ENCODE data around the gene PDF.
"Not testable (repeated sequence)": the region's sequence is repeated elsewhere in the genome, so short reads cannot be mapped to it uniquely, and the experiment has no call there.

Gene PDF, protein sequence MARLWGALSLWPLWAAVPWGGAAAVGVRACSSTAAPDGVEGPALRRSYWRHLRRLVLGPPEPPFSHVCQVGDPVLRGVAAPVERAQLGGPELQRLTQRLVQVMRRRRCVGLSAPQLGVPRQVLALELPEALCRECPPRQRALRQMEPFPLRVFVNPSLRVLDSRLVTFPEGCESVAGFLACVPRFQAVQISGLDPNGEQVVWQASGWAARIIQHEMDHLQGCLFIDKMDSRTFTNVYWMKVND

DNA sequence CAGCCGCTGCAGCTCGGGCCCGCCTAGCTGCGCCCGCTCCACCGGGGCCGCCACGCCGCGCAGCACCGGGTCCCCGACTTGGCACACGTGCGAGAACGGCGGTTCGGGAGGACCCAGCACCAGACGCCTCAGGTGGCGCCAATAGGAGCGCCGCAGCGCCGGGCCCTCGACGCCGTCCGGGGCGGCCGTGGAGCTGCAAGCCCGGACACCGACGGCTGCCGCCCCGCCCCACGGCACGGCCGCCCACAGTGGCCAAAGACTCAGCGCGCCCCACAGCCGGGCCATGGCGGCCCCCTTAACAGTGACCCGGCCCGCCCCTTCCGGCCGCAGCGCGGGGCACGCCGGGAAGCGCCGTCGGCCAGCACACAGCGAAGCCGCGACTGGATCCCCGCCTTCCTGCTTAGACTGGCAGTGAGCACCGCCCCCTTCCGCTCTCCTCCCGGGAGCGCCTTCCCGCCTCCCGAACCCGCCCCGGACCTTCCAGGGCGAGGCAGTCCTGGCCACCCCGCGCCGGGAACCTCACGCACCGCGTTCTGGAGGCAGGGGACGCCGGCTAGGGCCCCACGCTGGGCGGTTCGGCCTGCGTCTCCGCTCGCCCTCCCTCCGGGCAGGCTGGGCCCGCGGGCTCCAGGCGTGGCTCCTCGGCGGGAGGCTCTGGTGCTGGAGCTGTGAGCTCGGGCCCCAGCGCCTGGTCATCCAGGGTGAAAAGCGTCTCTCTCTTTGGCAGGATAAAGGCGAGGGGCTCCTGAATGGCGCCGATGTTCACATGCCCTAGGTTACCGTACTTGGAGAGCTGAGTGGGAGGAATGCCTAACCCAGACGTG lies at the start of gene PDF:
Gene PDF (minus strand): TSS at position 303 of the 824 bp plus-strand sequence. CDS start 18 bp downstream, at position 285.
- H3K27me3 Mint-ChIP-seq, result no peaks in the 10 kb centered on the region
- no peaks in the 10 kb centered on the region for H3K9me3 Mint-ChIP-seq
- H3K36me3 Mint-ChIP-seq (ENCODE audit: insufficient read depth), result peaks cover 27% of the 10 kb centered on the region
- ATAC-seq (replicated peaks; ENCODE audit: extremely low read depth, poor library complexity, severe bottlenecking), result peak; percentile 94
- peak; percentile 54 to 58 for DNase-seq (ENCODE audit: low spot score in 2 of 2)
- peaks cover 24% of the 10 kb centered on the region for H3K4me1 Mint-ChIP-seq
- peak within 1 kb of the TSS; percentile 74 for H3K27ac Mint-ChIP-seq (ENCODE audit: low read depth)
- peak within 1 kb of the TSS; percentile 78 for H3K4me3 Mint-ChIP-seq

DNA sequence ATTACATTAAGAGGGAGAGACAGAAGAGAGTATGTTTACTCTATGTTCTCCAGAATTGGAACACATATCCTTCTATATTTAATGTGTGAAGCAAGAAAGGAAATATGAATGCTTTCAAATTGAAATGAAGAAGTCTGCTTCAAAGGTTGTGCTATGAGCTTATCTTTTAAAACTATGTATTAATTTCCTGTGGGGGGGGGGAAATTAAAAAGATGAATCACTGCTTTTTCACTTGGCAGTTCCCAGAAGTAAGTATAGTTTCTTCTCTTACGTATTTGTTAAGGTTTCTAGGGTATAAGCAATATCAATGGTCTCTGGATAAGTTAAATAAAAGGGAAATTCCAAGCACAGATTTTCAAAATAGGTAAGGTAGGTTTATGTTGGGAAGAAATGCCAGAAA lies 48.4 kb upstream of the PDF start:
- Mint-ChIP-seq H3K4me1 (peaks cover 23% of the 10 kb centered on the region), H3K27ac (ENCODE audit: low read depth) (no peak overlapping the region), H3K27me3 (no peaks in the 10 kb centered on the region), H3K4me3 (no peak overlapping the region), H3K9me3 (no peaks in the 10 kb centered on the region), H3K36me3 (ENCODE audit: insufficient read depth) (peaks cover 48% of the 10 kb centered on the region)
- ATAC-seq (replicated peaks; ENCODE audit: extremely low read depth, poor library complexity, severe bottlenecking) (no peak), DNase-seq (ENCODE audit: low spot score in 2 of 2) (no peak)

DNA sequence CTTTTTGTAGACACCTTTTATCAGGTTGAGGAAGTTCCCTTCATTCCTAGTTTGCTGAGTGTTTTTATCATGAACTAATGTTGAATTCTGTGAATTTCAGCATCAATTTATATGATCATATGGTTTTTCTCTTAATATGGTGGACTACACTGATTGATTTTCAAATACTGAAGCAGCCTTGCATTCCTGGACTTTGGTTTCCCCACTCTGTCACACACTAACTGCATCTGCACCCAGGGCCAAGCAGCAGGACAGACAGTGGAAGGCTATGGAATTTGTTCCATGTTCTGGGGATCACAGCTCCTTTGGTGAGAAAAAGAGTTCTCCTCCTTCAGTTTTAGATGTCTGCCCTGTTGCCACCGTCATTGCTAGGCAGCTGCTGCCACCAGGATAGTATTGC lies 47.6 kb upstream of the PDF start:
- ATAC-seq (replicated peaks; ENCODE audit: extremely low read depth, poor library complexity, severe bottlenecking) (no peak), DNase-seq (ENCODE audit: low spot score in 2 of 2) (no peak)
- Mint-ChIP-seq H3K36me3 (ENCODE audit: insufficient read depth) (peaks cover 46% of the 10 kb centered on the region), H3K9me3 (no peaks in the 10 kb centered on the region), H3K27me3 (no peaks in the 10 kb centered on the region), H3K4me1 (peaks cover 18% of the 10 kb centered on the region), H3K27ac (ENCODE audit: low read depth) (peak overlapping the region; percentile 24), H3K4me3 (no peak overlapping the region)

DNA sequence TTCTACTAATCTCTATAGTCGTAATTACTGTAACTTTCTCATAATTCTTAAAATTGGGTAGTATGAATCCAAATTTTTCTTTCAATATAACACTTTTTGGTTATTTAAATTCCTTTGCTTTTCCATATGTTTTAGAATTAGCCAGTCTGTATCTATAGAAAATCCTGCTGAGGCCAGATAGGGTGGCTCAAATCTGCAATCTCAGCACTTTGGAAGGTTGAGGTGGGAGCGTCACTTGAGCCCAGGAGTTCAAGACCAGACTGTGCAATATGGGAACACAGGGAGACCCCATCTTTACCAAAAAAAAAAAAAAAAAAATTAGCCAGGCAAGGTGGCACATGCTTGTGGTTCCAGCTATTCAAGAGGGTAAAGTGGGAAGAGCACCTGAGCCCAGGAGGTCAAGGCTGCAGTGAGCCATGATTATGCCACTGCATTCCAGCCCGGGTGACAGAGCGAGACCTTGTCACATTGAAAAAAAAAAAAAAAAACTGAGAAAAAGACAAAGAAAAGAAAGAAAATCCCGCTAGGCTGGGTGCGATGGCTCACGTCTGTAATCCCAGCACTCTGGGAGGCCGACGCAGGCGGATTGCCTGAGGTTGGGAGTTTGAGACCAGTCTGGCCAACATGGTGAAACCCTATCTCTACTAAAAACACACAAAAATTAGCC lies 46.1 kb upstream of the PDF start:
- H3K4me1 Mint-ChIP-seq, result peaks cover 13% of the 10 kb centered on the region
- DNase-seq (ENCODE audit: low spot score in 2 of 2), result no peak
- no peak for ATAC-seq (replicated peaks; ENCODE audit: extremely low read depth, poor library complexity, severe bottlenecking)
- no peaks in the 10 kb centered on the region for H3K9me3 Mint-ChIP-seq
- H3K36me3 Mint-ChIP-seq (ENCODE audit: insufficient read depth), result peaks cover 48% of the 10 kb centered on the region
- no peaks in the 10 kb centered on the region for H3K27me3 Mint-ChIP-seq
- no peak overlapping the region for H3K4me3 Mint-ChIP-seq
- H3K27ac Mint-ChIP-seq (ENCODE audit: low read depth), result no peak overlapping the region

DNA sequence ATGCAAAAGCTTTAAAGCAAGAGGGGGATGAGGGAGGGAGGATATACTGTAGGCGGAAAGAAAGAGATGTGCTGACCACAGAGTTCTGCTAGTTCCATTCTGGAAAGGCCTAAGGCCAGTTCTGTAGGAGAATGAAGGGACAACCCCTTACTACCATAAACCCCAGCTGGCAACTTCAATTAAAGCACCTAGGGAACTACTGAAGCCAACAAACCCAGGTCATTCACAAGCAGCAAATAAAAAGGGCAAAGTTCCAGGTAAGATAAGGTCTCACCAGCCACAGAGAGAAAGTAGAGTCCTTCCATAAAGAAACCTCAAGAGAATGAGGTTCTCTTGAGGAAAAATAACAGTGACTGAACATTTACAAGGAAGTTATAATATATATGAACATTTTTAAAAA lies 42.6 kb upstream of the PDF start:
- no peaks in the 10 kb centered on the region for H3K9me3 Mint-ChIP-seq
- no peaks in the 10 kb centered on the region for H3K27me3 Mint-ChIP-seq
- H3K4me3 Mint-ChIP-seq, result no peak overlapping the region
- peaks cover 13% of the 10 kb centered on the region for H3K4me1 Mint-ChIP-seq
- DNase-seq (ENCODE audit: low spot score in 2 of 2), result no peak
- no peak overlapping the region for H3K27ac Mint-ChIP-seq (ENCODE audit: low read depth)
- no peak for ATAC-seq (replicated peaks; ENCODE audit: extremely low read depth, poor library complexity, severe bottlenecking)
- peaks cover 48% of the 10 kb centered on the region for H3K36me3 Mint-ChIP-seq (ENCODE audit: insufficient read depth)

DNA sequence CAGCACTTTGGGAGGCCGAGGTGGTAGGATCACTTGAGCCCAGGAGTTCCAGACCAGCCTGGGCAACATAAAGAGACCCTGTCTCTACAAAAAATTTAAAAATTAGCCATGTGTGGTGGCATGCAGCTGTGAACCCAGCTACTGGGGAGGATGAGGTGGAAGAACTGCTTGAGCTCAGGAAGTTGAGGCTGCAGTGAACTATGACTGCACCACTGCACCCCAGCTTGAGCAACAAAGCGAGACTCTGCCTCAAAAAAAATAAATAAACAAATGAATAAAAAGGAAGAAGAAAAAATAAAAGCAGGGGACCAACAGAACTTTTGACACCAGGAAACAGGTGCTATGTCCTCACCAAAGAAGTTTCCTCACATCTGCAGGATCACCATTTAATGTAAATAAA lies 41.2 kb upstream of the PDF start:
- peaks cover 50% of the 10 kb centered on the region for H3K36me3 Mint-ChIP-seq (ENCODE audit: insufficient read depth)
- ATAC-seq (replicated peaks; ENCODE audit: extremely low read depth, poor library complexity, severe bottlenecking), result no peak
- no peaks in the 10 kb centered on the region for H3K9me3 Mint-ChIP-seq
- DNase-seq (ENCODE audit: low spot score in 2 of 2), result no peak
- H3K4me1 Mint-ChIP-seq, result peaks cover 10% of the 10 kb centered on the region
- no peak overlapping the region for H3K4me3 Mint-ChIP-seq
- H3K27ac Mint-ChIP-seq (ENCODE audit: low read depth), result peak overlapping the region; percentile 76
- no peaks in the 10 kb centered on the region for H3K27me3 Mint-ChIP-seq

DNA sequence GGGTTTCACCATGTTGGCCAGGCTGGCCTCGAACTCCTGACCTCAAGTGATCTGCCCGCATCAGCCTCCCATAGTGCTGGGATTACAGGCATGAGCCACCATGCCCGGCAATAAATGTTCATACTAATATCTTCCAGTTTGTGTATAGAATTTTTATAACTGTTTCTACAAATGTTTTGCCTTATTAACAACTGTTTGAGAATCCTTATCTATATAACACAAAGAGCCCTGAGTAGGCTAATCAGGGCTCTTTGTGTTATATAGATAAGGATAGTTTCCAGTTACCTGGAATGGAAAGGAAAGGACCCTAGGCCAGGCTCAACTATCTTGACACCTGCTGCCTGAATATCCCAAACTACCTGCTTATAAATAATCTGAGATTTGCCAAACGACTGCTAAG lies 38.5 kb upstream of the PDF start:
- H3K27ac Mint-ChIP-seq (ENCODE audit: low read depth), result no peak overlapping the region
- DNase-seq (ENCODE audit: low spot score in 2 of 2), result no peak
- H3K4me3 Mint-ChIP-seq, result no peak overlapping the region
- H3K27me3 Mint-ChIP-seq, result no peaks in the 10 kb centered on the region
- H3K9me3 Mint-ChIP-seq, result no peaks in the 10 kb centered on the region
- H3K36me3 Mint-ChIP-seq (ENCODE audit: insufficient read depth), result peaks cover 57% of the 10 kb centered on the region
- ATAC-seq (replicated peaks; ENCODE audit: extremely low read depth, poor library complexity, severe bottlenecking), result no peak
- peaks cover 14% of the 10 kb centered on the region for H3K4me1 Mint-ChIP-seq

DNA sequence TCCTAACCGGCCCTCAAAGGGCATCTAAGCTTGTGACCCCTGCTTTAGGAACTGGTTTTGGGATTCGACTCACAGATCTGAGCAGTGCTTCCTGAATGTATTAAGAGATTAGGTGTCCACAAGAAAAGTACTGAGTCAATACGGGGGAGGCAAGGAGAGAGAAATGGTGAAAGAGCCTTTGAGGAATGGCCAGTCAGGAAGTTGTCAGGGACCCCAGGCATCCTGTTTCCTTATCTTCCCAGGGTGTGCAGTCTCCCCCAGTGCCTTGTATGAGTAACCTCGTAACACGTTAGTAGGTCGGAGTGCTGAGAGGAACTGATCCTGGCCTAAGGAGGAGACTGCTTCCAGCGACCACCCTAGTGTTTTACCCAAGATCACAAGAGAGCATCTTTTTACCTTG lies 37.6 kb upstream of the PDF start:
- DNase-seq (ENCODE audit: low spot score in 2 of 2) (no peak), ATAC-seq (replicated peaks; ENCODE audit: extremely low read depth, poor library complexity, severe bottlenecking) (no peak)
- H3K27ac Mint-ChIP-seq (ENCODE audit: low read depth), result no peak overlapping the region
- peaks cover 14% of the 10 kb centered on the region for H3K4me1 Mint-ChIP-seq
- H3K27me3 Mint-ChIP-seq, result no peaks in the 10 kb centered on the region
- peaks cover 59% of the 10 kb centered on the region for H3K36me3 Mint-ChIP-seq (ENCODE audit: insufficient read depth)
- H3K9me3 Mint-ChIP-seq, result no peaks in the 10 kb centered on the region
- H3K4me3 Mint-ChIP-seq, result no peak overlapping the region

DNA sequence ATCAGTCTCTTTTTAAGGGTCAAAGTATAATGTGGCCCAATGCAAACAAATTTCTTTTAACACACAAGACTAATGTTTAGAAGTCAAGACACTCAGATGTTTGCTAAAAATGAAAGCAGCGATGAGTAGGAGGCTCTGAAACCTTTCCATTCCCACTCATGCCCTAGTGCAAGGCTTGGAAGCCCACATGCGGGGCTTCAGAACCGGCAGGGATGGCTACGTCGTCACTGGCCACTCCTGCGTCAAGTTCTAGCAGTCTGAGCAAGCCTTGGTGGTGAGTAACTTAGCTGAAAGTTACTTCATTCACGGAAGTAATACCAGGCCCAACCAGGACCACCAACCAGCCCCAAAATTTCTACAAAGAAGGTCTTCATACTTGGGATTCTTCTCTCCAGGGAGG lies 36.0 kb upstream of the PDF start:
- ATAC-seq (replicated peaks; ENCODE audit: extremely low read depth, poor library complexity, severe bottlenecking) (no peak), DNase-seq (ENCODE audit: low spot score in 2 of 2) (no peak)
- H3K4me1 Mint-ChIP-seq, result peaks cover 21% of the 10 kb centered on the region
- H3K4me3 Mint-ChIP-seq, result no peak overlapping the region
- peaks cover 54% of the 10 kb centered on the region for H3K36me3 Mint-ChIP-seq (ENCODE audit: insufficient read depth)
- no peaks in the 10 kb centered on the region for H3K9me3 Mint-ChIP-seq
- H3K27me3 Mint-ChIP-seq, result no peaks in the 10 kb centered on the region
- no peak overlapping the region for H3K27ac Mint-ChIP-seq (ENCODE audit: low read depth)

DNA sequence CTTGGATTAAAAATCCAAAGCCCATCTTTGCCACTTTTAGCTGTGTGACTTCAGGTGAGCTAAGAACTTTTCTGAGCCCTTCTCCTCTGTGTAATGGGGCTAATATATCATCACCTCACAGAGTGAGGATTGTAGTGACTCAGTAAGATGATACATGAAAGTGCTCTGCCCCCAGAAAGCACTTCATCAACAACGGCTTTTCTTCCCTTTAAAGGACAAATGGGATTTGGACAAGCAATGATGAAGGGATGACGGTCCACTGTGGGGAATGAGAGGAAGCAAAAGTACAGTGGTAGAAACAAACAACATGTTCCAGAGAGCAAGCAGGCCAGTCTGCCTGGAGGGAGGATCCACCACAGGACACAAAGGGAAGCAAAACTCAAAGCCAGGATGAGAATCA lies 35.5 kb upstream of the PDF start:
- Mint-ChIP-seq H3K27ac (ENCODE audit: low read depth) (no peak overlapping the region), H3K27me3 (no peaks in the 10 kb centered on the region), H3K4me3 (no peak overlapping the region), H3K9me3 (no peaks in the 10 kb centered on the region), H3K36me3 (ENCODE audit: insufficient read depth) (peaks cover 55% of the 10 kb centered on the region), H3K4me1 (peaks cover 22% of the 10 kb centered on the region)
- DNase-seq (ENCODE audit: low spot score in 2 of 2) (no peak), ATAC-seq (replicated peaks; ENCODE audit: extremely low read depth, poor library complexity, severe bottlenecking) (no peak)

DNA sequence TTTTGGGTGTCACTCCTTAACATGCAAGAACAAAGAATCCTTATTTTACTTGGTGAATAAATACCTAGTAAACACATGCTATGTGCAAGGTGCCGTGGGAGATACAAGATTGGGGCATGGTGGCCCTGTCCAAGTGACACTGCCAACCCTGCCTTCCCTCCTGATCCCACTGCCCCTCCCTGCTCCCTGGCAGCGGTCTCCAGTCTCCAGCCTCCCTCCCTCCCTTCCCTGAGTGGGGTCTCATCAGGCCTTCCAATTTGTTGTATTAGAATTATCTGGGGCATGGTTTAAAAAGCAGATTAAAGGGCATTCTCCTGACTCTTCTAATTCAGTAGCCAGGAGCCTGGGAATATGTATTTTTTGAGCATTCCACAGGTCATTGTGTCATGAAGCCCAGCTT lies 33.7 kb upstream of the PDF start:
- no peaks in the 10 kb centered on the region for H3K27me3 Mint-ChIP-seq
- H3K4me3 Mint-ChIP-seq, result no peak overlapping the region
- peaks cover 16% of the 10 kb centered on the region for H3K4me1 Mint-ChIP-seq
- H3K9me3 Mint-ChIP-seq, result no peaks in the 10 kb centered on the region
- DNase-seq (ENCODE audit: low spot score in 2 of 2) (no peak), ATAC-seq (replicated peaks; ENCODE audit: extremely low read depth, poor library complexity, severe bottlenecking) (no peak)
- peaks cover 56% of the 10 kb centered on the region for H3K36me3 Mint-ChIP-seq (ENCODE audit: insufficient read depth)
- H3K27ac Mint-ChIP-seq (ENCODE audit: low read depth), result no peak overlapping the region

DNA sequence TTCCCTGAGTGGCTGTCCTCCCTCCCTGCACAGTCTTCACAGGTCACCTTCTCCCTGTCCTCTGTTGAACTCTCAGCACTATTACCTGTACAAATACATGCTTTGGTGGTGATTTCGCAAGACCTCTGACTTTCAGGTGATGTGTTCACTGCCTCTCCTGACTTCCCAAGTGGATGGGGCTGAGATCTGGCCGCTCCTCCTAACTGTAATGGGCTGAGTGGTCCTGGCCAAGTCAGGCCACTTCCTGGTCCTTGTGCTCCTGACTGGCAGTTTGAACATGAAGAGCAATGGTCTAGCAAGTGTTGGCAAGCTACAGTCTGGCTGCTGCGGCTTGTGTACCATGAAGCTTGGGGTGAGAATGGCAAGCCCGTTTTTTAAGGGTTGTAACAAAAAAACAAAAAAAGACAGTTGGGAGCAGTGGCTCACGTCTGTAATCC lies 32.9 kb upstream of the PDF start:
- Mint-ChIP-seq H3K36me3 (ENCODE audit: insufficient read depth) (peaks cover 54% of the 10 kb centered on the region), H3K4me1 (peaks cover 16% of the 10 kb centered on the region), H3K27ac (ENCODE audit: low read depth) (peak overlapping the region; percentile 29), H3K4me3 (no peak overlapping the region), H3K9me3 (no peaks in the 10 kb centered on the region), H3K27me3 (no peaks in the 10 kb centered on the region)
- DNase-seq (ENCODE audit: low spot score in 2 of 2), result no peak
- no peak for ATAC-seq (replicated peaks; ENCODE audit: extremely low read depth, poor library complexity, severe bottlenecking)

DNA sequence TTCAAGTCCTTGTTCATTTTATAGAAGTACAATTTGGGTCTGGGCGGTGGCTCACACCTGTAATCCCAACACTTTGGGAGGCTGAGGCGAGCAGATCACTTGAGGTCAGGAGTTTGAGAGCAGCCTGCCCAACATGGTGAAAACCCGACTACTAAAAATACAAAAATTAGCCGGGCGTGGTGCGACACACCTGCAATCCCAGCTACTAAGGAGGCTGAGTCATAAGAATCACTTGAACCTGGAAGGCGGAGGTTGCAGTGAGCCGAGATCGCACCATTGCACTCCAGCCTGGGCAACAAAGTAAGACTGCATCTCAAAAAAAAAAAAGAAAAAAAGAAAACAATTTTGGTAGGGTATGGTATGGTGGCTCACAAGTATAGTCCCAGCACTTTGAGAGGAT lies 29.7 kb upstream of the PDF start:
- H3K27me3 Mint-ChIP-seq, H3K9me3 Mint-ChIP-seq: not testable (repeated sequence)
- peaks cover 52% of the 10 kb centered on the region for H3K36me3 Mint-ChIP-seq (ENCODE audit: insufficient read depth)

More for the DNA sequence above, 29.7 kb upstream of the PDF start:
- H3K27ac Mint-ChIP-seq (ENCODE audit: low read depth); H3K4me3 Mint-ChIP-seq; DNase-seq (ENCODE audit: low spot score in 2 of 2); ATAC-seq (replicated peaks; ENCODE audit: extremely low read depth, poor library complexity, severe bottlenecking): not testable (repeated sequence)
- H3K4me1 Mint-ChIP-seq, result peaks cover 14% of the 10 kb centered on the region
